GM19372 (cell line): ENCODE measurements around the gene CHMP1B.
"Not testable (repeated sequence)": the region's sequence is repeated elsewhere in the genome, so short reads cannot be mapped to it uniquely, and the experiment has no call there.

Source experiments
- ATAC-seq: cut with Tn5 transposase; IDR thresholded peaks from one replicate; pipeline ENCODE4 v1.9.1; 2021; ENCODE audit warnings: mild to moderate bottlenecking, low read depth, moderate library complexity; ENCODE audit not compliant: unreplicated experiment

The CHMP1B gene

GRCh38 chr18:11866329-11866728, 15.1 kb downstream of the CHMP1B start:
- no peak for ATAC-seq

- no peak for ATAC-seq
These were observed 15.6 kb downstream of the CHMP1B start for GRCh38 chr18:11866764-11867163.

- no peak for ATAC-seq
These were observed 17.0 kb downstream of the CHMP1B start for GRCh38 chr18:11868230-11868629.

GRCh38 chr18:11871501-11871900, 20.3 kb downstream of the CHMP1B start:
- ATAC-seq = no peak

GRCh38 chr18:11872479-11873136, 21.4 kb downstream of the CHMP1B start:
- no peak for ATAC-seq

GRCh38 chr18:11873670-11874340, 22.6 kb downstream of the CHMP1B start:
- no peak for ATAC-seq

- ATAC-seq = no peak
These were observed 23.5 kb downstream of the CHMP1B start for GRCh38 chr18:11874676-11875075.

- ATAC-seq = no peak
These were observed 26.4 kb downstream of the CHMP1B start for GRCh38 chr18:11877497-11878135.

- ATAC-seq = no peak
These were observed 29.5 kb downstream of the CHMP1B start for GRCh38 chr18:11880586-11881304.

GRCh38 chr18:11882636-11883035, 31.4 kb downstream of the CHMP1B start:
- no peak for ATAC-seq

GRCh38 chr18:11883153-11883552, 31.9 kb downstream of the CHMP1B start:
- no peak for ATAC-seq

GRCh38 chr18:11884396-11885030, 33.3 kb downstream of the CHMP1B start:
- ATAC-seq = no peak

- no peak for ATAC-seq
These were observed 34.2 kb downstream of the CHMP1B start for GRCh38 chr18:11885278-11885947.

- no peak for ATAC-seq
These were observed 35.4 kb downstream of the CHMP1B start for GRCh38 chr18:11886577-11887110.

GRCh38 chr18:11887328-11888128, 36.3 kb downstream of the CHMP1B start:
- no peak for ATAC-seq

- ATAC-seq = no peak
These were observed 37.5 kb downstream of the CHMP1B start for GRCh38 chr18:11888726-11889125.

- ATAC-seq = no peak
These were observed 38.1 kb downstream of the CHMP1B start for GRCh38 chr18:11889284-11889683.

GRCh38 chr18:11891737-11892136, 40.5 kb downstream of the CHMP1B start:
- ATAC-seq = no peak

GRCh38 chr18:11892438-11892837, 41.2 kb downstream of the CHMP1B start:
- ATAC-seq = not testable (repeated sequence)
